Vagina (tissue), 2 donors: ENCODE results near the gene CTSW.

ENCODE experiments used
- POLR2AphosphoS5 ChIP-seq, 2 donors: sonication (generic); formaldehyde crosslinking; IDR thresholded peaks; one replicate each; pipeline ENCODE4 v1.9.0; 2017; ENCODE audit warnings: antibody characterized with exemption in 2 of 2, mild to moderate bottlenecking in 2 of 2, low read depth in 1 of 2; ENCODE audit not compliant: insufficient read depth in 1 of 2
- TF ChIP-seq, protein P1 (sequence below), 3 experiments: fragments of 450-650 bp in 2 of 3; fragments of 200-600 bp in 1 of 3; sonication (generic) in 1 of 3; IDR thresholded peaks; one replicate each; pipeline ENCODE4 v1.5.1; 2017 to 2019; ENCODE audit warnings: antibody characterized with exemption in 3 of 3, mild to moderate bottlenecking in 2 of 3, moderate library complexity in 2 of 3

GRCh38 chr11:65880027-65880426 is 390 bp downstream of the CTSW start:
- TF ChIP-seq, protein P1, sequence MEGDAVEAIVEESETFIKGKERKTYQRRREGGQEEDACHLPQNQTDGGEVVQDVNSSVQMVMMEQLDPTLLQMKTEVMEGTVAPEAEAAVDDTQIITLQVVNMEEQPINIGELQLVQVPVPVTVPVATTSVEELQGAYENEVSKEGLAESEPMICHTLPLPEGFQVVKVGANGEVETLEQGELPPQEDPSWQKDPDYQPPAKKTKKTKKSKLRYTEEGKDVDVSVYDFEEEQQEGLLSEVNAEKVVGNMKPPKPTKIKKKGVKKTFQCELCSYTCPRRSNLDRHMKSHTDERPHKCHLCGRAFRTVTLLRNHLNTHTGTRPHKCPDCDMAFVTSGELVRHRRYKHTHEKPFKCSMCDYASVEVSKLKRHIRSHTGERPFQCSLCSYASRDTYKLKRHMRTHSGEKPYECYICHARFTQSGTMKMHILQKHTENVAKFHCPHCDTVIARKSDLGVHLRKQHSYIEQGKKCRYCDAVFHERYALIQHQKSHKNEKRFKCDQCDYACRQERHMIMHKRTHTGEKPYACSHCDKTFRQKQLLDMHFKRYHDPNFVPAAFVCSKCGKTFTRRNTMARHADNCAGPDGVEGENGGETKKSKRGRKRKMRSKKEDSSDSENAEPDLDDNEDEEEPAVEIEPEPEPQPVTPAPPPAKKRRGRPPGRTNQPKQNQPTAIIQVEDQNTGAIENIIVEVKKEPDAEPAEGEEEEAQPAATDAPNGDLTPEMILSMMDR (IDR thresholded peaks at IDR 0.05): no peak
- TF ChIP-seq POLR2AphosphoS5 (IDR thresholded peaks at IDR 0.05; ENCODE audit: insufficient read depth in 1 of 2, low read depth in 1 of 2): no peak
